Activated T-helper 1 cell treated with anti-CD3 and anti-CD28 coated beads, Interleukin-2, amount 50 U/mL, for 16 hours (primary cell): ENCODE measurements around the gene SMTN.
A peak's percentile ranks its signal among the peaks of the same experiment; 100 is the strongest.
"Not testable (repeated sequence)": the region's sequence is repeated elsewhere in the genome, so short reads cannot be mapped to it uniquely, and the experiment has no call there.

Experiments
- DNase-seq, 2 donors: peaks; one replicate each; pipeline ENCODE4 v3.0.0-alpha.2; 2020; ENCODE audit warnings: low read depth in 1 of 2, low spot score in 1 of 2

The SMTN gene

DNA sequence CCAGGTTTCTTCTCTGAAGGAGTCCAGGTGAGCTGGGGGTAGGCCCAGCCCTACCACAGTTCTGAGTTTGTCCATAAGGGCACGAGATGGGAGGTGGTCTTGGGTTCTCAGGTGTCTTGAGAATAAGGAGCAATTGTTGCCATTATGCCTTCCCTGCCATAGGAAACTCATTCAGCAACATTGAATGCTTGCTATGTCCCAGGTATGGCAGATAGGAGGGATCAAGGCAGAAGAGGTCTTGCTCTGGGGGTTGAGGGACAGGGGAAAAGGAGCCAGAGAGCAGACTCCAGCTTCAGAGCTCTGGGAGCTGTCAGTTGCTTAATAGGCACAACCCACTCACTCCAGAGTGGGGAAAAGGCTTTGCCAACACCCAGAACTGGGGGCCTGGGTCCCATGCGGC, 22.0 kb downstream of the SMTN start:
- DNase-seq, result no peak

DNA sequence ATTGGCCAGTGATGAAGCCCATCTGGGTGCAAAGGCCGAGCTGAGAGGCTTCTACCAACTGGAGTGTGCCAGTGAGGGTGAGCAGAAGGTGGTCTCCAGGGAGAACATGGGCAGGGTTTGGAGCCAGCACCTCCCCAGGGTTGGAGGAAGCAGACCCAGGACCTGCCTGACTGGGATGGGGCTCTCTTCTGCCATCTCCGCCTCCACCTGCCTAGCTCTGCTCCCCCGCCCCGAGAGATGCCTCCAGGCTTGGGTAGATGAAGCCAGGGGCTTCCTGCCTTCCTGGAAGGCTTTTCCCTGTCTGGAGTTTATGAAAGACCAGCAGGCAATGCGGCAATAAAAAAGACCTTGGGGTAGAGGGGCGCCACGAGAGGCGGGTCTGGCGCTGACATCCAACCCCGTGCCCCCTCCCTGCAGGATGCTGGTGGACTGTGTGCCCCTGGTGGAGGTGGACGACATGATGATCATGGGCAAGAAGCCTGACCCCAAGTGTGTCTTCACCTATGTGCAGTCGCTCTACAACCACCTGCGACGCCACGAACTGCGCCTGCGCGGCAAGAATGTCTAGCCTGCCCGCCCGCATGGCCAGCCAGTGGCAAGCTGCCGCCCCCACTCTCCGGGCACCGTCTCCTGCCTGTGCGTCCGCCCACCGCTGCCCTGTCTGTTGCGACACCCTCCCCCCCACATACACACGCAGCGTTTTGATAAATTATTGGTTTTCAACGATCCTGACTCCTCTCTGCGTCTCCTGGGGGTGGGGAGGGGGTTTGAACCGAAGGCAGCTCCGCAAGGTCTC, 23.0 kb downstream of the SMTN start:
- DNase-seq, result no peak

DNA sequence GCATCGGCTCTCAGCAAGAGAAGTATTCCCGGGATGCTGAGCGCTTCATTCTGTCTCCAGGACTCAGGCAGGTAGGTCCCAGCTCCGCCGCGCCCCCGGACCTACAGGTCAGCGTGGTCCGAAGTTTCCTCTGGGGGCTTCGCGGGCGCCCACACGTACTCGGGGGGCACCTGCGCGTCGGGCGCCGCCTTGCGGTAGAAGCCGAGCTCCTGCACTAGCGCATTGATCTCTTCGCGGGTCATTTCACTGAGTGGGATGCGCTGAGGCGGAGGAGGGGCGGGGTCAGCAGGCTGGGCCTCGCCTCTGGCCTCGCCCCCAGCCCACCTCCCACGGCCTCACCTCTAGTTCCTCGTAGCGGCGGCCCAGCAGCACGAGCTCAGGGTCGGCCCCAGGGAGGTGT, 23.8 kb downstream of the SMTN start:
- no peak for DNase-seq

- no peak for DNase-seq
Observed at GRCh38 chr22:31105282-31105929, 24.3 kb downstream of the SMTN start.

DNA sequence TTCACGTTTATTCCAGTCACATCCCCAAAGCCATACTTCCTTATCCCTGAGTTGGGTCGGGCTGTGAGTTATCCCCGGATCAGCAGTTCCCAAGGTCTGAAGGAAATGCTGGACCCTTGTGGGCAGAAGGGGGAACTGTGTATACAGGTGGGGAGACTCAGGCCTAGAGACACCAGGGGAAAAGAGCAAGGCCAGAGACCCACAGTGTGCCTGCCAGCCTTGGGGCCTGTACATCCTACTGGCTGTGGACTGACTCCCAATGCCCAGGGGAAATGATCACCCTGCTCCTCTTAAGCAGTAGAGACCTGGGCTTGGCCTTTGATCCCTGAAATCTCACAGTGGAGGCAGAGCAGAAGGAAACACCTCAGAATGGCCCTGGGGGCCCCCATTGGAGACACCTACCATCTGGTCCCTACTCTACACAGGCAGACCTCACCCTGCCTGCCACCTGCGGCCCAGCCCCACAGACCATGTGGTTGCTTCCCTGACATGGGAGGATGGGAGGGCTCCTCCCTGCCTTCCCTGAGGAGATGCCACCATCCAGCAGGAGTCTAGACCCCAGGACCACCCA, 25.0 kb downstream of the SMTN start:
- DNase-seq, result no peak

DNA sequence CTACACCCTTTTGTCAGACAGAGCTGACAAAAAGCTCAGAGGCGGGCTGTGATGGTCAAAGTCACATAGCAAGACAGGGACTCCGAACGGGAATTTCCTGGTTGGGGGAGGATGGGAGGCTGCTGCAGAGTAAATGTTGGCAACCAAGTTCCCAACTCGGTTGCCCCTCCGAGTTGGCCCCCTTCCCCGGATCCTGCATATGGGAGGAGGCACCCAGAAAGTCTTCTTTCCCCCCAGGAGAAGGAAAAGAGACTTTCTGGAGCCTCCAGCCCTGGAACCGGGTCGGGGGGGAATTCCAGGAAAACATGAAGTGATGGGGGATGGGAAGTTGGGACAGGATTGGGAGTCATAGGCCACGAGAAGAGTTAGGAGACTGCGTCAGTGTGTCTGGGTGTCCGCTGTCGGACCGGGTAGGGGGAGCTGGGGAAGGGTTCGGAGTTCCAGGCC, 25.6 kb downstream of the SMTN start:
- no peak for DNase-seq

DNA sequence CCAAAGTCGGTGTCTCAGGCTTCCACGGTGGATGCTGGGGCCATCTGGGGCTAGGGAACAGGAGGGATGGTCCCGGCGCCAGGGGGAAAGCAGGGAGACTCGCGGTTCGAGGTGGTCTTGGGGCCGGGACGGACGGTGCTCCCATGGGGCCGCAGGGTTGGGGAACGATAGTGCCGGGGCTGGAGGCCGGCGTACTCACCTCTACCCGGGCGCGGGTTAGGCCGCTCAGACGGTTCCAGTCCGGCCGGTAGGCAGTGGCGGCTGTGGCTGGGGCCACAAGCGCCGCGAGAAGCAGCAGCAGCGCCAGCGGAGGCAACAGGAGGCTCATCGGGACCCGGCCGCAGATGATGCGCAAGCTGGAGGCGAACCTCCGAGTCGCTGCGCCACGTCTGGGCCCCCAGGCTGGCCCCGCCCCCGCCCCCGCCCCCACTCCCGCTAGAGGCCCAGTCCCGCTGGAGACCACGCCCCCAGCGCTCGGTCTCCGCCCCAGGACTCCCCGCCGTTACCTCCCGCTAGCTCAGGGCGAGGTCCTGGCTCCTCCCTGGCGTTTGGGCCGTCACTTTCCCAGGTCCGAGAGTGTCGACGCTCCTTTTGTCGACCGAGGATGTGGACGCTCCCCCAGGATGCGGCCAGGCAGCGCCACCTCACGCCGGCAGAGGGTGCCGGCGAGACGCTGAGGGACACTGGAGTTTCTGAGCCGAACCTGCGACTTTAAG, 26.2 kb downstream of the SMTN start, which contains the start of gene SELENOM:
Gene SELENOM, minus strand, starts transcription at position 391 of the 716 bp plus-strand sequence. Its CDS starts 63 bp downstream, at position 328.
- DNase-seq, result peak; percentile 68 to 77

DNA sequence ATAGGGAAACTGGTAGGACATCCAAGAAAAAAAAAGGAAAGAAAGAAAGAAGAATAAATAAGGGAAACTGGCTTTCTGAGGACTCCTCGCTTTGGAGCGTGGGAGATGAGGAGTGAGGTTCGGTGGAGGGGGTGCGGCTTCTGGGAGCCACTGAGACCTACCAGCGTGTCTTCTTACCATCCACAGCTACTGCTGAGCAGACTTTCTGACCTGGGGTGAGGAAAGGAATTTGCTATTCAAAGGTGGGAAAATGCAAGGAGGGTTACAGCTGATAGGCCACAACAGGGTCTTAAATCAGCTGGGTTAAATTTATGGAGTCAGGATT, 26.7 kb downstream of the SMTN start:
- no peak for DNase-seq

DNA sequence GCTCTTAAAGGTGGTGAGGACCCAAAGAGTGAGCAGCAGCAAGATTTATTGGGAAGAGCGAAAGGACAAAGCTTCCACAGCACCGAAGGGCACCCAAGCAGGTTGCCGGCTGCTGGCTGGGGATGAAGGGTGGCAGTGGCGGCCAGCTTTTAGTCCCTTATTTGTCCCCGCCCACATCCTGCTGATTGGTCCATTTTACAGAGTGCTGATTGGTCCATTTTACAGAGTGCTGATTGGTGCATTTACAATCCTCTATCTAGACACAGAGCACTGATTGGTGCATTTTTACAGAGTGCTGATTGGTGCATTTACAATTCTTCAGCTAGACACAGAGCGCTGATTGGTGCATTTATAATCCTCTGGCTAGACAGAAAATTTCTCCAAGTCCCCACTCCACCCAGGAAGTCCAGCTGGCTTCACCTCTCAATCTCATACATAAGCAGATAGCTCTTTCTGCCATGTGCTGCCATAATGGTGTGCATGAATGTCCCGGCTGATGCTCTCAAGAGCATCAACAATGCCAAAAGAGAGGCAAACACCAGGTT, 31.5 kb downstream of the SMTN start:
- not testable (repeated sequence) for DNase-seq

DNA sequence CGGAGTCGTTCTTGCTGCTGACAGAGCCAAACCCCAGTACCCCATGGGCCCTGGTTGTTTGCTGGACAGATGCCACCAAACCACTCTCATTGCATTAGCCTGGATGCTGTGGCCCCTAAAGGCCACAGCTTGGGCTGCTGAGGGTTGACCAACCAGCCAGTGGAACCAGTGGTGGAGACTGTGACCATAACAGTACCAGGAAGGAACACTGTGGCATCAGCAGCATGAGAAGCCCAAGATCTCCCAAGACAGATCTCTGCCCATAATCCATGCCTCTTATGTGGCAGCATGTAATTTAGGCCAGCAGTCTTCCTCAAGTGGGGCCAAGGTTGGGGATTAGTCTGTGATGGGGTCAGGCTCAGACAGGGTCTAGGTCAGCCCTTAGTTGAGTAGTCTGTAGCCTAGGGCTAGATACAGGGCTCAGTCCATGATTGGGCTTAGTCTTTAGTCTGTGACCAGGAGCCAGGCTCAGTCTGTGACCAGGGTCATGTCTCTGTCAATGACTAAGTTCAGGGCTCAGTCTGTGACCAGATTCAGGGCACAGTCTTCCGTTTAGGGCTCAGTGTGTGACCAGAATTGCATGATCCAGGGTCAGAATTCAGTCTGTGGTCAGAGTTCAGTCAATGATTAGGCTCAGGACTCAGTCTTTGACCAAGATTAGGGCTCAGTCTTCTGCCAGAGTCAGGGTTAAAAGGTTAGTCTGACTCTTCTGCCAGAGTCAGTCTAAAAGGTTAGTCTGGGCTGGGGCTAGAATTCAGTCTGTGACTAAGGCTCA, 37.1 kb downstream of the SMTN start:
- DNase-seq, result no peak

DNA sequence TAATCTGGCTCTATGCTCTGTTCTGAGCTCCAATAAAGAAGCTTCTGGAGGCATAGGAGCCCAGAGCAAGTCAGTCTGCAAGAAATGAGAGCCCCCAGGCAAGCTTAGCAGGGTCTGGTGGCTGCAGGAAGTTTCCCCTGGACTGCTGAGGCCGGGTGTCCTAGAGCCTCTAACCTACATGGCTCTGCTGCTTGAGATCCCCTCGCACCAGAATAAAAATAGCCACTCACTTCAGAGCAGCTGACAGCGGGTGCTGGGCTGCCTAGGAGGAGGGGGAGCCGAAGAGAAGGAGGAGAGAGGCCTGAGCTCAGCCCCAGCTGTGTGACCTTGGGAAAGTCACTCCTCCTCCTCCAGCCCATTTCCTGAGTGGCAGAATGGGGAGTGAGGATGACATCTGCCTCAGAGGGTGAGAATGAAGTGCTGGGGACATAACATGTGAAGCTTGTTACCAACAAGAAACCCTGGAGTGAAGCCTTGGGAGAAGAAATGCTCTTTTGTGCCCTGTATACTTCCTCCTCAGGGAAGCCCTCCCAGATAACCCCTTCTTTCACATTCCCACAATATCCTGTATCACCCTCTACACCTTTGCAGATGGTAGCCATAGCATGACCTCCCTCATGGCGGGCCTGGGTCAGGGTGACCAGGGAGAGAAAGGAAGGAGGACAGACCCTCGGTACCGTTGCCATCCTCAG, 38.1 kb downstream of the SMTN start:
- DNase-seq, result no peak

- no peak for DNase-seq
Observed at GRCh38 chr22:31120230-31120629, 39.1 kb downstream of the SMTN start.

DNA sequence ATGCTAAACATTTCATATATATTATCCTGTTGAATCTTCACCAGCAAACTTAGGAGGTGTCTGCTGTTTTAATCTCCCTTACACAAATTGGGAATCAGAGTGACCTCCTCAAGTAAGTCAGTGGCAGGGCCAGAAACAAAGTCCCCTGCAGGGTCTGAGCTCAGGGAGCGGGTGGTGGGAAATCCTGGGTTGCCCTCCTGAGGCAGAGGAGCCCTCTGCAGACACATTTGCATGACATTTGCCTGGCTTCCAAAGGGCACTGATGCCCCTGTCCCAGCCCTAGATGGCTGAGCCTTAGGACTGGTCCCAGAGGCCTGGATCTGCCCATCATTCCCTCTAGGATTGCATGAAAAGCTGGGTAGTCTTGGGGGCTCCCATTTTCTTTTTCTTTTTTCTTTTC, 39.5 kb downstream of the SMTN start:
- DNase-seq, result no peak

- no peak for DNase-seq
Observed at GRCh38 chr22:31121403-31121802, 40.3 kb downstream of the SMTN start.

GRCh38 chr22:31122196-31122531, 41.0 kb downstream of the SMTN start:
- no peak for DNase-seq

GRCh38 chr22:31122532-31123291, 41.6 kb downstream of the SMTN start, which contains the start of gene INPP5J:
TSS of gene INPP5J (plus strand) at chr22:31122966. CDS start at chr22:31123015, 49 bp downstream.
- DNase-seq, result no peak

DNA sequence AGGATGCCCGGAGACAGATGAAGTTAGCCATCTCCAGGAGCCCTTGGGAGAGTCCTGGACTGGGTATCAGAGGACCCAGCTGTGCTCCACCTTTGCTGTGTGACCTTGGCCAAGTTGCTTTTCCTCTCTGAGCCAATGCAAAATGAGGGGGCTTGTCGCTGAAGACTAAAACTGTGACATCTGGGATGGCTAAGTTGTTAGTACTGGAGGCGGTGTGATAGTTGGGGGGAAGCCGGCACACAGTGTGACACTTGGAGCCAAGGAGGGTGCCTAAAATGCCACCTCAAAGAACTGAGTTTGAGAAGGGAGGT, 42.1 kb downstream of the SMTN start:
- no peak for DNase-seq

DNA sequence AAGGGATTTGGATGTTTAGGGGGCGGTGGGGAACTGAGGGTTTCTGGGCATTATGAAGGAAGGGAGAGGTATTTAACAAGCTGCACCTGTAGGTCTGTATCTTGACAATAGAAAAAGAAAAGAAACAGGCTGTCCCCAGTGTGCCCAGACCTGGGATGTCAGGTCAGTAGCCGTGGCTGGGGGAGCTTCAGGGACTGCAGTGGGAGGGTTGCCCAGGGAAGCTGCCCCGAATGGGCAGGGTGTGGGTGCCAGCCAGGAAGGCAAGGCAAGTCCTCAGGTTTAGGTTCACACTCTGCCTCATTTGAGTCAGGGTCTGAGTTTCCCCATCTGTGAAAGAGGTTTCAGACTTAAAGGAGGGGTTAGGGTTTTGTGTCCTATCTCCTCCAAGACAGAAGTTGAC, 43.2 kb downstream of the SMTN start:
- DNase-seq, result no peak

- no peak for DNase-seq
Observed at GRCh38 chr22:31124811-31125465, 43.8 kb downstream of the SMTN start.
